GM21526 (cell line): ENCODE data around the gene H2BK1.

Experiments used
- ATAC-seq: cut with Tn5 transposase; IDR thresholded peaks from one replicate; pipeline ENCODE4 v1.9.1; 2021; ENCODE audit warnings: moderate library complexity; ENCODE audit not compliant: unreplicated experiment, low FRiP score

H2BK1 gene

DNA sequence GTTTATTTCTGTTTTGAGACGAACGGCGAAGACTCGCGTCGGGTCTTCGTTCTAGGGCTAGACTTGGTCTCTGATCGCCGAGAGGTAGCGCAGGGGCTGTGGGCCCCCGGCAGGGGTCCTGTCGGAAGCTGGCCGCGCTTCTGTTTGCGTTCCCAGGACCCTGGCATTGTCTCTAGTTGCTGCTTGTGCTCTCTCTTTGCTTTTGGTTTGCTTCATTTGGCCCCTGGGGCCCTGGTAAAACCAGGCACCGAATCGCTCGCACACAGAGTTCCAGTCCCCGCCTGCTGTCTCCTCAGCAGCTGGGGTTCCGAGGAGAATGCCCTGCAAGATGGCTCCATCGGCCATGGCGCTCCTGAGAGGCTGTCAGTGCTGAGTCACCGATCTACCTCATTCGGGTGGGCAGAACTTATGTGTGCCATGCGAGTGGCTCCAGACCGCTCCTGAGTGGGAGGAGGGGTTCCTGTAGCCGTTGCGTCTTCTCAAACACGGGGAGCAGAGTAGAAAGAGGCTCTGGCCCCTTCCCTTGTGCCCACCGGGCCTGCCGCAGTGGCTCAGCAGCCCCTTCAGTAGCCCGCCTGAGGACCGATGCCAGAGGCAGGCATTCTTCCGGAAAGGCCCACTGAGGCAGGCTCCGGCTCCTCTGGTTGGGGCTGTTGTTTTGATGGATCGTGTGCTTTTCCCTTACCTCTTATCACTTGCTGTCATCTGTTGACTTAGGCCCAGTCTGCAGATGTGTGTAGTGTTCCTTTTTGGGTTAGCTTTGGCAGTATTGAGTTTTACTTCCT lies 22.8 kb upstream of the H2BK1 start:
- no peak for ATAC-seq

DNA sequence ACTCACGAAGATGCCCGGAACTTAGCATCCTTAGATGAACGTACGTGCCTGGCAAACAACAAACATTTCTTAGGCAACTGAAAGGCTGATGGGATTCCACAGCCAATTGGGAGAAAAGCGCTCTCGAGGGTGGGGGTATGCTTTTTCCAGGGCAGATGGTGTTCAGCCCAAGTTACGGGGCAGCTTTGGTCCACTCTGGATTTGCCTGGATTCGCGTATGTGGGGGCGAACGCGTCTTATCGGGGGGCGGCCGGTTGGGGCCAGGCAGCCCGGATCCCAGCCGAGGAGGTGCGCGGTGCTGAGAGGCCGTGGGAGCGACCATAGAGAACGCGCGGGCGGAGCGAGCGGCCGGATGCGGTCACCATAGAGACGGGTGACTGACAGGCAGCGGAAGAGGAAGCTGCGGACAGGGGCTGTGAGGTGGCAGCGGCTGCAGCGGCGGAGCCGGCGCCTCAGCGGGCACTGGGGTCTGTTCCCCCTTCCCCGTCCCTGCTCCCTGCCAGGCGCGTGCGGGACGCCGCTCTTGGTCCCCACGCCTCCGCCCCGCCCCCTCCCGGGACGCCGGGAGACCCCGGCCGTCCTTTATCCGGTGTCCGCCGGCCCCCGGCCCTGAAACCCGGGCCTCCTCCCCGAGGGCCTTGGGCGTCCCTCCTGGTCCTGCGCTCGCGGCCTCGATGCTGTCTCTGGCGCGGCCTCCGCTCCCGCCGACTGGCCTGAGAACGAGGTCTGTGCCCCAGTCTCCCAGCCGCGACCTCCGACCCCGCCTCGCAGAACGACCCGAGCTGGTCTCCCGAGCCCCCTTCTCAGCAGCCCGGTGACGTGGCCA lies 22.0 kb upstream of the H2BK1 start, which contains the start of gene CHPF2:
CHPF2 (plus strand) TSS at position 393 of the 826 bp plus-strand sequence. CDS start 1,529 bp downstream, outside the sequence.
- ATAC-seq = peak; percentile 92

DNA sequence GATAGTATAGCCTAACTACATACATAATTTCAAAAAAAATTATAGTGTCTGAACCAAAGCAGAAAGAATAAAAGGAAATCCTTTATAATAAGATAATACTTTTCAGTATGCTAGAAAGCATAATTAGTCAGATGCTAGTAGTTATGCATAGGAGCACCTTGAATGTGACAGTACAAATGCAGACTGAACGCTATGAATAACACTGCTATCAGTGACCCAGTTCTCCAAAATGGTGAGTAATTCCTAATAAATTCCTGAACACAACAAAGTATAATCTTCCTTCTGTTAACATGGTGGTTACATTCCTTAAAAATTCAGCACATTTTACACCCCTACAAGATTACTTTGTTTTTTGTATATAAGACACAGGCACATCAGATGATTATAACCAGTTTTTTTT lies 20.8 kb upstream of the H2BK1 start:
- no peak for ATAC-seq

DNA sequence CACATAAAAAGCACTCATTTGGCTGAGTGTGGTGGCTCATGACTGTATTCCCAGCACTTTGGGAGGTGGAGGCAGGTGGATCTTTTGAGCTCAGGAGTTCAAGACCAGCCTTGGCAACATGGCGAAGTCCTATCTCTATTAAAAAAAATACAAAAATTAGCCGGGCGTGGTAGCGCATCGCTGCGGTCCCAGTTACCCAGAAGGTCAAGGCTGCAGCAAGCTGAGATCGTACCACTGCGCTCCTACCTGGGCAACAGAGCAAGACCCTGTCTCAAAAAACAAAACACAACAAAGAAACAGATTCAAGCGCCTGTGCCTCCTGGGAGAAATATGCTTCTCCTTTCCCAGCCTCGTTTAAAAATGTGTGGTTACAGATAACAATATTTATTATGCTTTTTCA lies 19.0 kb upstream of the H2BK1 start:
- no peak for ATAC-seq

DNA sequence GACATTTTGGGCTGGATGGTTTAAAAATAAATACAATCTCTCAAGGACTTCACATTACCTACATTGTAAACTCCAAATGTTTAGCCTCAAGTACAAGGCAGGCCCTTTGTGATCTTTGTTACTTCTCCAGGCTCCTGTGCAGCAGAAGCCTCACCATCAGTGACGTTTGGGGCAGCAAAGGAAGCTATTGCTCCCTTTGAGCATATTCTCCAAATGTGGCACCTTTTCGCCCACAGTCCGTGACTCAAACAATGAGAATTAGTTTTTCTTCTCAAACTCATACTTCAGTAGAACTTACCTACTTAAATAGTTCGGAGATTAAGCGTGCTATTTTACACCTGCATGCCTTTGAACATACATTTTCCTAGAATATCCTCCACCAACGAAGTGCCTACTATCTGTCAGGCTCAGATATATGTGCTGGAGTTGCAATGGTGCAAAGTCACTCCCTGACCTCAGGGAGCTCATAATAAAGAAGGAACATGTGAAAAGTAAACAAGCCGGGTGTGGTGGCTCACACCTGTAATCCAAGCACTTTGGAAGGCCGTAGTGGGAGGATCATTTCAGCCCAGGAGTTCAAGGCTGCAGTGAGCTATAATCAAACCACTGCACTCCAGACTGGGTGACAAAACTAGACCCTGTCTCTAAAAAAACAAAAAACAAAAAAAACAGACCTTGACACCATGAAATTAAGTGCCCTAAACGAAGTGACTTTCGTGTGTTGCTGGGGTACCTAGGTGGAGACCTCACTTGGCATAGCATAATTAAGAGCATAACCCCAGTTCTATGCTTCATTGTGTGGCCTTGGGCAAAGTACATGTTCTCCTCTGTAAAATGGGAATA lies 18.0 kb upstream of the H2BK1 start:
- ATAC-seq = no peak

DNA sequence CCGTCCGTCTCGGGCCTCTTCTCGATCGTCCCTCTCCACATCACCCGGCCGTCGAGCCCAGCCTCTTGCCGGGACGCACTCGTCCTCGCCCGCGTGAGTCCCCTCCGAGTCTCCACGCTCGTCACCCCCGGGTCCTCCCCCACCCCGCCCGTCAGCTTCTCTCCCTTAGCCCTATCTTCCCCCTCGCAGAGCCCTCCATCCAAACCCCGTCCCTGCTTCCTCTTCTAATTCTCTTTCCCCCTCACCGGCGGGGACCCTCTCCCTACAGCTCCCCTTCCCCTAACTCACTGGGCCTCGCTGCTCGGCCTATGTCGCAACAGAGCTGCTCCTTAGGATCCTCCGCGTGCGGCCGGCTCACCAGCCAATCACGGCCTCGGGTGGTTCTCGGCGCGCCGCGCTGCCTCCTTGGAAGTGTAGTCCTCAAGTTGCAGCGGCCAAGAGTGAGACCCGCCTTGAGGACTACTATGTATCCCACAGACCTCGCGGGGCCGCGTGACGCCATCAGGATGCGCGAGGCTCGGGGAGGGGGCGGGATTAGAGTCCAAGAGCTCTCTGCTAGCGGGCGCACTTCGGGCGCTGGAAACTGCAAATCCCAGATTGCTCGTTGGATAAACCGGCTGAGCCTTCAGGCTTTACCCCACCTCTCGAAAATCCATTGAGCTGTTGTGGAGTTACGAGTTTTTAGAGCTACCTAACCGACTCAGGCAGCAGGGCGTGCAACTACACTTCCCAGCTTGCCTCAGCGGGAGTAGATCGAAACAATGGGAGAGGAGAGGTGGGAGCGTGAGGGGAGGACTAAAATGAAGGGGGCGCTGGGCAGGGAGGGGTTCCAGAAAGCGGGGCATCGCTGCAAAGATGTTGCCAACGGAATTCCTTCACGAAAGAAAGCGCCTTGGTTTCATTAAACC lies 16.8 kb upstream of the H2BK1 start, which contains the start of gene ABCF2:
ABCF2 (minus strand) TSS at position 331 of the 908 bp plus-strand sequence. CDS start 747 bp downstream, outside the sequence.
- ATAC-seq = peak; percentile 98

DNA sequence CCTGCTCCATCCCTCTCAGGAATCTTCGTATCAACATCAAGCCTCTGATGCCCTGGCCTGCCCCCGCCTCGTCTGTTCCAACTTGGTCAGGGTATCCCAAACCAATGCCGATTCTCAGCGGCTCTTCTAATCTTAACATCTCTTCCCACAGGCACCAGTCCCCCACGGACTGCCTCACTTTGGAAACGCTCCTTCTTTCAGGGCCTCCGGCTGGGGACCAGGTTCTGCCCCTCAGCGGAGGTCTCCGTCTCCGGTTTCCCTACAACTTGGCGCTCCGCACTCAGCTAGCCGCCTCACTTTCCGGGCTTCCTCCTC lies 16.2 kb upstream of the H2BK1 start:
- ATAC-seq = no peak

DNA sequence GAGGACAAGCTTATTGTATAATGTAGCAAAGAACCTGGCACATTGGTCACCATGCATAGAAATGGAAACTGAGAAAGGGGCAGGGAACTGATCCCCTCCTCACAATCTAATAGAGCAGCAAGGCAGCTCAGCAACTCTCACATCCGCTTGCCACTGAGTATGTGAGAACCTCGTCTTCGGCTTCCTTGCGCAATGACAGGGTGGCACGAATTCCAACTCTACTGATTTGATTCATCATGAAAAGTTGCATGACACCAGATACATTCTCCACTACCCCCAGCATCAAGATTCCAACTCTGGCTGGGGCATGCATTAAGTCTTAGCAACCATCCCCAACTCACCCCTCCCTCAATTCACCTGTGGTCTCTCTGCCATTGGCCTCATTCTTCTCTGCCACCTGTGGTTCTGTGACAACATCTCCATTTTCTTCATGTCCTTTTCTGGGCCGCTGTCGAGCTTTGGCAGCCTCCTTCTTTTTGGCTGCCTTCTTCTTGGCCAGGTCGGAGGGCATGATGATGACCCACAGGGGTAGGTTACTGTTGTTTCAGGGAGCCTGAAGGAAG lies 15.7 kb upstream of the H2BK1 start:
- ATAC-seq = no peak

DNA sequence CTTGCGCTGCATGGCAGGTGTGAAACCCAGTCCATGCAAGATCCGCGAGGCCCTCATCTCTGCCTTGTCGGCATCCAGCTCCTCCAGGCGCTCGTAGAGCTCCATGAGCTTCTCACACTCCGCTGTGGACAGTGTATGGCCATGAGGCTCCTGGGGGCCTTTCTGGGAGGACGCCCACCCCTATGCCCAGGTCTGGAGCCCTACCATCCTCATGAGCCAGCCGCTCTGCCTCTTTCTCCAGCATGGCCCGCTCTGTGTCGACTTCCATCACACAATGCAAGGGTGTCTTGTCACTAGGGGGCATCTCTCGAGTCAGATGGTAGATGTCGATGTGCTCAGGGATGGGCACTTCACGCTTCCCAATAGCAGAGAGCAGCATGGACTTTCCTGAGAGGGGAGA lies 13.4 kb upstream of the H2BK1 start:
- no peak for ATAC-seq

DNA sequence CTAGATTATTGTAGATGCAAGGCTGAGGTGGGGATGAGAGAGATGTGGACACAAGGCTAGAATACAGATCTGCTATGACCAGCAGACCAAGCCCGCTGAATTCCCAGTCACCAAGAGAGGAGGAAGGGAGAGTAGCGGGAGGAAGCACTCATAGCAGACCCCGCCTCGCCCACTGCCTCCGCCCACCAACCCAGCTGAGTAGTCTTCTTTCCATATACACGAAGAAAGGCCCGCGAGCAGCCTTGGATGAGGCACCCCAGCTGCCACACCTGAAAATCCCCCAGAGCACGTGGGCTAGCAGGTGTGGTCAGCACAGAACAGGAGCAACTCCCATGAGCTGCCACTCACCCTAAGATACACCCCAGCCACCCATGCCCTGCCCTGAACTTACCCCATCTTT lies 7.9 kb upstream of the H2BK1 start:
- ATAC-seq = no peak

DNA sequence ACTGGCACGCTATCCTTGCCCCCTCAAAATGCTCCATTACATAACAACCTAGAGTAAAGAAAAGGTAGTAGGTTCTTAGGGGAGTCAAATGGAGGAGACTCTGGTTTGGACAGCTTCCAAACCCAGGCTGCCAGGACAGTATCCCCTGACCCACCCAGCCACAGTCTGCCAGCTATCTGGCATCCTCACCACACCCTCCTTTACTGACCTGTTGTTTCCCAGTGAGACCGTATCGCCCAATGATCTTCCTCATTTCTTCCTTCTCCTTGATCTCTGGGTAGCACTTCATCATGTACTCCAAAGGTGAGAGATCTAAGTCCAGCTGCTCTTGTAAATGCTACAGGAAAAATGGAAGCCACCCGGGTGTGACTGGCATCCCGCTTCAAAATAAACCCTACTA lies 5.1 kb upstream of the H2BK1 start:
- no peak for ATAC-seq

DNA sequence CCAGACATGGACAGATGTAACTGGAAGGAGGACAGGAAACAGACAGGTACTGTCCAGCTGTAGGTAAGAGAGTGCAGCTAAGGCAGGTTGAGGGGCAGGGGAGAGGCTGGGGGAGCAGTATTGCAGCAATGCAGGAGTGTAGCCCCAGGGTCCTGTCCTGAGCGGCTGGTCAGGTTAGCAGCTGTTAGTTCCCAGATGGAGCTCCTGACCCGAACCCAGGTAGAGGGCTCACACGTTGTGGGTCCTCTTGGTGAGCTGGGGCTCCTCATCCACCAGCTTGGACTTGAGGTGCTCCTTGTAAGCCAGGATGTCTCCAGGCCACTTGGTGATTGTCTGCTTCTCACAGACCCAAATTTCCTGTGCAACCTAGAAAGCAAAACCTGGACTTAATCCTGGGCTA lies 3.5 kb upstream of the H2BK1 start:
- no peak for ATAC-seq

DNA sequence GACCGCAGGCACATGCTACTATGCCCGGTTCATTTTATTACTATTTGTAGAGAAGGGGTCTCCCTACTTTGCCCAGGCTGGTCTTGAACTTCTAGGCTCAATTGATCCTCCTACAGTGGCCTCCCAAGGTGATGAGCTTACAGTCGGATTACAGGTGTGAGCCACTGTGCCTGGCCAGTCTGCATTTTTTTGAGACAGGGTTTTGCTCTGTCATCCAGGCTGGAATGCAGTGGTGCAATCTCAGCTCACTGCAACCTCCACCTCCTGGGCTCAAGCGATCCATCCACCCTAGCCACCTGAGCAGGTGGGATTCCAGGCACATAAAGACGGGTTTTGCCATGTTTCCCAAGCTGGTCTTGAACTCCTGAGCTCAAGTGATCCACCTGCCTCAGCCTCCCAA lies 2.3 kb upstream of the H2BK1 start:
- ATAC-seq = no peak

DNA sequence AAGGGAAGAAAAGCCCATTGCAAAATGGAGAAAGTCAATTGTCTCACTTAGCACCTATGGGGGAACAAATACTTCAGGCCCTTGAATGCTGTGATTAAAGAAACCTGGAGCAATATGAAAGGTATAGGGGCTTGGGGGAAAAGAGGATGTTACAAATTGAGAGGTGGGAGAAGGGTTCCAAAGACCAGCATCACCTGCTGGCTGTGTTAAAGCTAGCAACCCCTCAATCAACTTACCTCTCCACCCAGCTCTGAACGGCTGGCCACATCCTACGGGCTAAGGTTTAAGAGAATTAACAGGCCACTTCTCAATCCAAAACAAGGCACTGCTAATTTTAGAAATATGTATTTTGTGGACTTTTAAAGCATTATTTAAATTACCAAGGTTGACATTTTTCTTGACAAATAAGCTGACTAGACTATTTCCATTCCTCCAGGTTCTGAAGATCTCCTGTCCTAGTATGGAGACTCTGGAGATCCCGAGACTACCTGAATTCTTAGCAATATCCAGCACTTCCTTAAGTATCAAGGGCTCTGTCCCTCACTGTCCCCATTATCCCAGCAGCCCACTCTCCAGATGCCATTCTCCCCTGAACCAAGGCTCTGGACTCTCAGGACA lies 976 bp upstream of the H2BK1 start:
- no peak for ATAC-seq

DNA sequence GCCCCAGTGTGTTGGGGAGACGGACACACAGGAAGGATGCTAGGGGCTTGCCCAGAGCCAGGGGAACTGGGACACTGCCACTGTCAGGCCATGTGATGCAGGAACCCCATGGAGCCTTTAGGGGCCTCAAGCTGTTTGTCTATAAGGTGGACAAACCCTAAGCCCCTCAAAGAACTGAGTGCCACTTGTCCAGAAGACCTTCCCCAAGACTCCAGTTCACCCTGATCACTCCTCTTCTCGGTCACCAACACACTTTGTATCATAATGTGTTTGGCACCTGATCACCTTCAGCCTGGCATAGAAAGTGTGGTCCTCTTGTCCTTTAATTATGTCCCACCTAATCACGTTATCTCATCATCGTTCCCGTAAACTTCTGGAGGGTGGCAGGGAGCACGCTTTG lies 700 bp downstream of the H2BK1 start:
- ATAC-seq = no peak

DNA sequence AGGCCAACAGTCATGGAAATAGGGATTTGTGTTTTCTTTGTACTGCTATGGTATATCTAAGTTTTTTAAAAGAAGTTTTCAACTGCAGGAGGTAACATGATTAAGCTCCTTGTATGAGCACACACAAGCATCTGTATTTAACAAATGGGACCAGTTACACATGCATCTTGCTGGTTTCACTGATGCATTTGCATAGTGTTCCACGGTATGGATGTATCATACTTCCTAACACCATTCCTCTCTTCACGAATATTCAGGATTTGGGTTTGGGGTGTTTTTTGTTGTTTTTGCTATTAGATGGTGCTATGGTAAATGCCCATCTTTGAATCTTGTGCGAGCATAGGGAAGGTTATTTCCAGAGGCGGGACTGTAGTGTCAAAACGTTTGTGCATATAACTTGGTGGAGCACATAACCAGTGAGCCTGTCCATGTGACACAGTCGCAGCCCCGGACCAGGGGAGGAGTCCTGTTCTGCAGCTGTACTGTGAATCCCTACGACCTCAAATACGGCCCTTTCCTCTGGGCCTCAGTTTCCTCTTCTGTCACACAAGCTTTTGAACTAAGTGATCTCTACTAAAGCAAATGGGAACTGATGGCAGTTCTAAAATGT lies 1.9 kb downstream of the H2BK1 start:
- no peak for ATAC-seq

DNA sequence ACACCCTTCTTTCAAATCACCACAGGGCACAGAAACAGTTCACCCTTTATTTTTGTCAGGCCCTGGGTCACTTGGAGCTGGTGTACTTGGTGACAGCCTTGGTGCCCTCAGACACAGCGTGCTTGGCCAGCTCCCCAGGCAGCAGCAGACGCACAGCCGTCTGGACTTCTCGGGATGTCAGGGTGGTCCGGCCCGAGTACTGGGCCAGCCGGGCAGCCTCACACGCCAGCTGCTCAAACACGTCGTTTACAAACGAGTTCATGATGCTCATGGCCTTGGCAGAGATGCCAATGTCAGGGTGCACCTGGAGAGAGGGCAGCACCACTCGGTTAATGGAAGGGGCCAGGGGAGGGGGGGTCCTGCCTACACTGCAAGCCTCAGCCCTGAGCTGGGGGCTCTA lies 2.5 kb downstream of the H2BK1 start:
- no peak for ATAC-seq

DNA sequence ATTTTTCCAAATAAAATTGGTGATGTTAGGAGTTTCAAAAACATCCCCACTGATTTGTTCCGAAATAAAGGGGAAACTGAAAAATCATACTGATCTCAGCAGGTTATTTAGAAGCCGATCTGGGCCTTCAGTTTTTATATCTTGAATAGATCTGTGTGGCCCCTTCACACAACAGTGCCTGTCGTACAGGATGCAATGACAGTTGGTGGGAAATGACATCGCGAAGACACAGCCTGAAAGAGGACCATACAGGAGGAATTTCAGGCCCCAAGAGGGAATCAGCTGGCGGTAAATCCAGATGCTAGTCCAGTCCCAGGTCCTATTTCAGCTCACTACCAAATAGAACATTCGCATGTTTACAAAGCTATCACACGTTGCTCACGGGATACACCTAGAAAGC lies 3.0 kb downstream of the H2BK1 start:
- ATAC-seq = no peak

DNA sequence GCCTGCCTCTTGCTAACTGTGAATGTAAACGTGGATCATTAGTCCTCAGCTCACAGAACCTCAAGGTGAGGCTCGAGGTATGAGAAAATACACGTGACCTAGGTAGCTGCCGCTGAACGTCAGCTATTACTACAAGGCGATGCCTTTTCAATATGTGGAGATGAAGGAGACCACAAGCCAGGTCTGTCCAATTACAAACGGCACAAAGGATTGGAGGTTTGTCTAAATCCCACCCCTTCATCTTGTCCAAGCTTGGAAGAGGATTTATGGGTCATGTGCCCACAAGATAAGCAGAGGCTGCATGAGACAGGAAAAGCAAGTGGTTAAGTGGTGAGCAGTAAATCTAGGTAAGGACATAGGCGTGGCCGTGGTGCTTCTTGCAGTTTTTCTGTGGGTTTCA lies 3.4 kb downstream of the H2BK1 start:
- ATAC-seq = no peak
